ENCODE measurements around the gene MAPKAP1.
A peak's percentile ranks its signal among the peaks of the same experiment; 100 is the strongest.

Gene MAPKAP1

DNA sequence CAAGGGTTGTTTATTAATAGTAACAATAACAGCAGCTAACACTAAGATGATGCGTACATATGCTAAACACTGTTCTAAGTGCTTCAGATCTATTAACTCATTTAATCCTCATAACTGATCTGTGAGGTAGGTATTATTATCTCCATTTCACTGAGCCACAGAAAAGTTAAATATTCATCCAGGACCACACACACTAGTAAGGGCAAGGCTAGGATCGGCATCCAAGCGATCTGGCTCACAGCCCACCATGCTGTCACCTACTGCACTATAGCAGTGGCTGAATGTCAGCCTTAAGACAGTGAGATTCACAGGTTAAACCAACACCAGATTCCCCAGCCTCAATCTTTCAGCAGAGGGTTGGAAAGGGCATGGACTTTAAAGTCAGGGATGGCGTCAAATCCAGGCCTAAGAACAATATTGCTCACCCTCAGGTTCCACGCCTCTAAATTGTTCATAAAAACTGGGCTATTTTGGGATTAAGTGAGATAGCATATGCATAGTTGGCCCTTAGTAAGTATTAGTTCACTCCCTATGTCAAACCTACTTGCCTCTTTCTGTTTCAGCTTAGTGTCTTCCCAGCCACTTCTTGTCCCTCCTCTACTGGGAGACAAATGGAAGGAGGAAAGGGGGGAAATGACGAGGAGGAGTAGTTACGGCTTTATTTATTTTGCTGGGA lies 150.8 kb downstream of the MAPKAP1 start:
- DNase-seq: no peak

DNA sequence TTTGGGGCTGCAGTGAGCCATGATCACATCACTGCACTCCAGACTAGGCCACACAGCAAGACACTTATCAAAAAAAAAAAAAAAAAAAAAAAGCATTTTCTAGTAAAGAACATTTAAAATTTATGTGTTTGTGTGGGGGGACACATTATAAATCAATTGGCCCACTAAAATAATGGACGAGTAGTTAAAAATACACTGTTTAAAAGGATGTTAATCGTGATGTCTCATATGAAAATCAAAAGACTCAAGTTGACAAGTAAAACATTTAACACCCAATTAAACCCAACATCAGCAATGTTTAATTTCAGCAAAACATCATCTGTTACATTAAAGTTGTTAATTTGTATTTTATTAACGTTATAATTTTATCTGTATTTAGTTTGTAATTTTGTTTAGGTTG lies 152.3 kb downstream of the MAPKAP1 start:
- no peak for DNase-seq

DNA sequence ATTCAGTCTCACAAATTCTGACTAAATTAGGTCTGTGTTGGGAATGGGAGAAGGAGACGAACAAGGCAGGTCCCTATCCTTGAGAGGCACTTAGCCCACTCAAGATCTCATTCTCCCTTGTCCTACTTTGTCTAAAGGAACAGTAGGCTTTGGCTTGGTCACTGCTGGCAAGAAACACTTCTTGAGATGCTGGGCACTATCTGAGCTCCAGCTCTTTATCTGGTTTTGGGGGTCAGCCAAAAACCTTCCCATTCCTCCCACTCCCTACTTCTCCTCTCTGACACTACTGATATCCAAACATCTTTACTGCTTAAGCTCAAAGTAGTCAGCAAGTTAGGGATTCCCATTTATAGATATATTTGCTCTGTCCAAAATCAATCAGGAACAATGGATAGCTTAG lies 155.2 kb downstream of the MAPKAP1 start:
- no peak for DNase-seq

DNA sequence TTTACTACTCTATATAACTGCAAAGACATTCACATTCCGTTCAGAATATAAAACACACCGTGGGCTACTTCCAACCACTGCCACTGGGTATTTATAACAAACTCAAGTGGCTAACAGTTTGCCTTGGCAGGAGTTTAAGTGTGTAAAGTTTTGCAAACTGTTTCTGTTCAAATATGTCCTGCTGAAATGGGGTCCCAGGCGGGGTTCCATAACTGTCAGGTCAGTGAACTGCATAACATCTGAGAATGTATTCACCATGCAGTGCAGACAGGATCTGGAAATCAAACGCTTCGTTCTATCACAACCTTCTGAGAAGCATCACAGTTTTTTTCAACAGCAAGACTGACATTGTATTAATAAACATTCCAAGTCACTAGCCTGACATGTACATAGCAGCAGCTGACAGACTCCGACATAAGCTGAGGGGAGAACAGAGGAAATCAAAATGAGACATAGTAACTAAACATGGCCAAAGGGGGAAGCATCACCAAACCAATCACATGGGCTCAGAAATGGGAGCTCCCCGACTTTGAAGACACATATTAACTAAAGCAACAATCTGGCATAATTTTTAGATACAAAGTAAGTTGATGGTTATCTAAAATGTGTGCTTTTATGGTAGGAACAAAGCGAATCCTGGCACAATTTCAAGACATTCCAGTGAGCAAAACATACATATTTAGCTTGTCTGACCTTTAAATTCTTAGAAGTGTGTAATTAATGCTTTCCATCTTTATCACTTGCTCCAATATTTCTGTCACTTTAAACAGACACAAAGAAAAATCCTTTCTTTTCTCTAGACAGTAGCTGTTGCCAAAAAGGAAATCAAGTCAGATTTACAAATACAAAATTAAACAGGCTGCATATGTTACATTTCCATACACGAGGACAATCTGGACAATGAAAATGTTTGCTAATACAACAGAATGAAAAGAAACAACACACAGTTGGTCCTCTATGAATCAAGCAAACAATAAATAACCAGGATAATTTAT lies 156.8 kb downstream of the MAPKAP1 start:
- no peak for DNase-seq

DNA sequence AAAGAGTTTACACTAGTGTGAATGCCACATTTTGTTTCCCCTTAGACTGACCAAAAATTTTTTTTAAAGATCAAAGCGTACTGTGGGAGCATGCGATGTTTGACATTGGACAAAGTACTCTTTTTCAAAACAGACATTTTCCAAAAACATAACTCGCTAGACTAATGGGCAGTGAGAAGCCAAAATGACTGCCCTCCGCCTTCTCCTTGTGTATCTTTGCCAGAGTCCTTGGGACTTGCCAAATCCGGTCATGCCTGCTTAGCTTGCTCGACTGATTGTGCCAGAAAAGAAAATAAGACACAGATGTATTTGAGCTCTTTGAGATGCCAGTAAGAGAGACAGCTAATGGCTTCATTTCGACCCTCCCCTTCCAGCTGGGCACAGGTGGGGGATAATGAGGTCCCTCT lies 157.5 kb downstream of the MAPKAP1 start:
- DNase-seq: no peak

DNA sequence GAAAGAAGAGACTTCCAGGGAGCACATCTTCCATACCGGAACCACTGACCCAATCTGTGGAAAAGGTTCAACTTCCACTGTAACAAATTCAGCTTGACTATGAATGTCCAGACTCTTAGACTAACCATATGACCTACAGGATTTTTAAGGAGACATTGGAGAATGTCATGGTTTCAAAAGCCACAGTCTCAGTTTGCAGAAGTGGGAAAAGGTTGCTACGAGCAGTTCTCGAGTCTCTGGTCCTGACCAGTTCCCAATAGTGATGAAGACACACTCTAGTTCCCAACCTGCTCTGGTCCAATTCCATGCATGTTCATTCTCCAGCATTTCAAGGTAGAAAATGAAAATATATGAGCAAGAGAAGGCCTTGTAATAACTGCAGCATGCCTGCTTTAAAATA lies 158.0 kb downstream of the MAPKAP1 start:
- no peak for DNase-seq

DNA sequence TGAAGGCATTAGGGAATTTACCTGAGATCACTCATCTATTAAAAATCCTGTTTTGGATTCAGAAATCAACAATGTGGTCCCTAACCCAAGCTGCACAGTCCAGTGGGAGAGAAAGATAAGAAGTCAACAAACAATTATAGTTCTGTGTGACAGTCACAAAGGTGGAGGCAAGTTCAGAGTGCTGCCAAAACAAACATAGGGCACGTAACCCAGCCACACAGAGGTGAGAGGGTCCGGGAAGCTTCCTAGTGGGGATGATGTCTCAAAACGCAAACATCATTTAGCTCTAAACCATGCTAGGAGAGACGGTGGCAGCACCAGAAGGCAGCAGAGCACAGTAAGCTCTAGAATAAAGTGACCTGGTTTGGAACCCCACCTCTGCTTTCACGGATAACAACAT lies 158.9 kb downstream of the MAPKAP1 start:
- DNase-seq: no peak

DNA sequence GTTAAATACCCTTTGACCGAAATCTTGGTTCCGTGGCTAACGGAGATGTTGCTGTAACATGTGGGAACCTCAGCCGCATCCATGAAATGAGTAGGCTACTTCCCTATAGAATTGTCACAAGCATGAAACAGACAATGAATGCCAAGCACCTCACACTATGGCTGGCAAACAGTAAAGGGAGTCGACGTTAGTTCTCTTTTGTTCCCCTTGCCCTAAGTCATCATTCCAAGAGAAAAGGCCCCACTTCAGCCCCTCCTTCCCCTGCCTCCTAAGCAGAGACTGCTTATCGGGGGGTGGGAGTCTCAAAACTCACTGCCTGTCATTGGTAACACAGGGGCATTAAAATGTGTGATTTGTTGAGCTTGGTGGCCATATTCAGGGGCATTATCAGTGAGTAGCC lies 159.6 kb downstream of the MAPKAP1 start:
- no peak for DNase-seq

DNA sequence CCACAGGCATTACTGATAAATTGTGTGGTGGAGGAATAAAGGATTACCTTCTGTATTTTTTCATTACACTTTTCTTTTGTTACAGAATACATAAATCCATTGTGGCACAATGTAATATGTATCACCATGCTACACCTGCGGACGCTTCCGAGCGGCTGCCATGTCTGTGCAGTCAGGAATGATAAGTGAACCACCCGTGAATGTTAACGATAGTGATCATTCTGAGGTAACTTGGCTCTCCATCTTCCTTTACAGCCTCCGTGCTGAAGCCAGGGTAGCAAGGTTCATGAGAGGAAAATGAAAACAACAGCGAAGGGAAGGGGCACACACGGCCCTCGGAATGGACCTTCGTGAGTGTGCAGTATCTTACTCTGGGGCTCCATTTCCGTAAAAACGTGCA lies 161.2 kb downstream of the MAPKAP1 start:
- no peak for DNase-seq

DNA sequence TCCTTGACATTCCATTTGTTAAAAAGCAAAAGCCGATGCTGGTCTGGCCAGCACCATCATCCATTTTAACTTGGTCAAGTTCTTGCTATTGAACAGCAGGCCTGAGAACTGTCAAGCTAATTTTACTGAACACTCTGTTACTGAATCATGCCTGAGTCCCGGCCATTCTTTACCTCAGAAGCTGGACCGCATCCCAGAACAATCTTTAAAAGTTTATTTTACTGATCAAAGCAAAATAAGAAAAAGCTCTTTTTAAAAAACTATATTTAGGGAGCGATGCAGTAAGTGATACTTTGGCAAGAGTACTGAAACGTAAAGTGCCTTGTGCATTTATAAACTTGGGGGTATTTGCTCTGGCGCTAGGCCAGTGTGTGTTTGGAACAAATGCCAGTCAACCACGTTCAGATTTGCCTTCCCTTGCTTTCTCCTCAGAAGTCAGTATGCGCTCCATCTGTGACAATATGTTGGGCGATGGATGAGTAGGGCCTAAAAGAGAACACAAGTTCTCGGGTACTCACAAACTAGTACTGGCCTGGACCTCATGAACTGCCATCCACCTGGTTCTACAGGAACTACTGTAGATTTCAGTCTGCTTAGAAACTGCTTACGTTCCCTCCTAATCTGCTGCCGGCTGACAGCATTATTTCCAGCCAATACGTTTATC lies 161.9 kb downstream of the MAPKAP1 start:
- DNase-seq: no peak

DNA sequence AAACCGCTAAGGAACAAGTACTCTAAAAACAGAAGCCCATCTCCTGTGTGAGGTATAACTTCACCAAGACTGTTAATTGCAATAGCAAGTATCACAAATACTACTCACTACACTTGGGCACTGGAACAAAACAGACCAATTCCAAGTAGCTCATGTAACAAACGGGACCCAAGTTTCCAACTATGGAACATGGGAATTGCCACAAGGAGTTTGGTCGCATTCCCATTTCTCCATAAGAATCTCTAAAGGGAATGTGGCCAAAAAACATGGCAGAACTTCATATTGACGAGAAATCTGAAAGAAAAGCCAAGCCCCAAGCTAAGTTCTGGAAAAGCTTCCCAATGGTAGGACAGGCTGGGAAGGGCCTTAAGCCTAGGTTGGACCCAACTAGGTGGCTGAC lies 162.5 kb downstream of the MAPKAP1 start:
- DNase-seq: no peak

DNA sequence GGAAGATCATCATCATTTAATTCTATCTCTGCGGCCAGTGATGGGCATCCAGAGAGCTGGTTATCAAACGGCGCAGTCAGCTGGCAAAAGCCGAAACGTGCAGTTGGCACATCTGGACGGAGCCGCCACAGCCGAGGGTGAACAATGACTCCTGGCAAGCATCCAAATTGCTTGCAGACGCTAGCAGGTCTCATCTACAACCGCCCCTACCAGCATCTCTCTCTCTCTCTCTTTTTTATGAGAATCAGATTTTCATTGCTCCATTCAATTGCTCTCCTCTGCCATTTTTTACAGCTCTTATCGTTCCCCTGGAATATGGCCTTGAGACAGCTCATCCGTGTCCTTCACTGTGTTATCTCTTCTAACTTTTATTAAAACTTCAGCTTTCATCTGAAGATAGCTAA lies 165.2 kb downstream of the MAPKAP1 start:
- DNase-seq: peak; percentile 66

DNA sequence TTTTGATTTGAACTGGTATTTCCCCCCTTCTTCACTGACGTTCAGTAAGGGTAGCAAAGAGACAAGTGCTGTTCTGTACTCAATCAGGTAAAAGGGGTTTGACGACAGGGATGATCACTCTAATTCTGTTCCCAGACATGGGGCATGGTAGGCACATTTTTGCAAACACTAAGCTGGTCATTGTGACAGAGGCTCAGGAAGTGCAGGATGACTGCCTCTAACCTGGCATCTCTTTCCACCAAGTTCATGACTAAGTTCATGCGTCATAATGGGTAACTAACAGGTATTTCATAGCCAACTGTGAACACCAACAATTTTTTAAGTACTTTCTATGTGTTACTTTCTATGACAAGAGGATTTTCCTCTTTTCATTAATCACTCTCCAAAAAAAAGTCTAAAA lies 166.5 kb downstream of the MAPKAP1 start:
- no peak for DNase-seq

DNA sequence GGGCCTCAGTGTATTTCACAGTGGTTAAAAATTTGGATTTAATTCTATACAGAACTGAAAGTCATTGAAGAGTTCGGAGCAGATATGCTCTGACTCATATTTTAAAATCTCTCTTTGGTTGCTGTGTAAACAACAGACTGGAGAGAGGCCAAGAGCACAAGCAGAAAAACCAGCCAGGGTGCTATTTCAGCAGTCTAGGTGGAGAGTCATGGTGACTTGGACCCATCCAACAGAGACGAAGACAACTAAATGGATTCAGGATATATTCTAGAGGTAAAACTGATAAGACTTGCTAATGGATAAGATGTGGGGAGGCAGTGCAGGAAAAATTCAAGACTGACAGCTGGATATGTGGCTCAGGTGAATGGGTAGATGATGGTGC lies 168.9 kb downstream of the MAPKAP1 start:
- peak; percentile 74 for DNase-seq

DNA sequence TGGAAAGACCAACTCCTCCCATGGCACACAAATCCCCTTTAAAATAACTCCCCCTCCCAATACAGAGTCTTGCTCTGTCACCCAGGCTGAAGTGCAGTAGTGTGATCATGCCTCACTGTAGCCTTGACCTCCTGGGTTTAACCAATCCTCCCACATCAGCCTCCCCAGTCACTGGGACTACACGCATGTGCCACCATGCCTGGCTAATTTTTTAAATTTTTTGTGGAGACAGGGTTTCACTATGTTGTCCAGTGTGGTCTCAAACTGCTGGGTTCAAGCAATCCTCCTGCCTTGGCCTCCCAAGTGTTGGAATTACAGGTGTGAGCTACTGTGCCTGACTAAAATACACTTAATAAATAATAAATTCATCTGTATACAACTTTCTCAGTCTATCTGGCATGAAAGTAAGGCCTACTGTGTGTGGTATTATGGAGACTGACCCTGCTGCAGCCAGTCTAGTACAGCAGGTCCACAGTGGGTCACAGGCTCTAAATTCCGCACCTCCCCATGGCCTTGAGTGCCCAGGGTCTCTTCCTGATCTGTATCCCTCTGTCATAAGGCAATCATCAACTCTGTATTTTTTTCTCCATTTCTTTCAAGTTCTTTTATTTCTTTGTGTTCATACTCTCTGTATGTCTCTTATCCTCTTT lies 169.4 kb downstream of the MAPKAP1 start:
- no peak for DNase-seq

DNA sequence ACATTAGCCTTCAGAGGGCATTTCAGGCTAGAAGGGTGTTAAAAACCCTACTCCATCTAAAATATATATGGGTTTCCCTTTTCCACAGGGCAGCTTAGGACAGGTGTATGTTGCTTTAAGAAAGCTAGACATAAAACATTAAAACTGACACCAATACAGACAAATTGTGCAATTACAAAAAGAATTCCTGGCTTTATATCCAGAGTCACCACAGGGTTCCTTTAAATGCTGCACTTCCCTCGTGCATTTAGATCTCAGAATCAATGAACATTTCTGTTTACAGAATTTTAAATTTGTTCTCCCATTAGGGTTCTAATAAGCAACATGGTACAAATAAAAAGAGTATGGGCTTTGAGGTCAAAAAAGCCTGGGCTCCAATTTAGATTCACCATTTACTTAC lies 170.2 kb downstream of the MAPKAP1 start:
- DNase-seq: no peak

DNA sequence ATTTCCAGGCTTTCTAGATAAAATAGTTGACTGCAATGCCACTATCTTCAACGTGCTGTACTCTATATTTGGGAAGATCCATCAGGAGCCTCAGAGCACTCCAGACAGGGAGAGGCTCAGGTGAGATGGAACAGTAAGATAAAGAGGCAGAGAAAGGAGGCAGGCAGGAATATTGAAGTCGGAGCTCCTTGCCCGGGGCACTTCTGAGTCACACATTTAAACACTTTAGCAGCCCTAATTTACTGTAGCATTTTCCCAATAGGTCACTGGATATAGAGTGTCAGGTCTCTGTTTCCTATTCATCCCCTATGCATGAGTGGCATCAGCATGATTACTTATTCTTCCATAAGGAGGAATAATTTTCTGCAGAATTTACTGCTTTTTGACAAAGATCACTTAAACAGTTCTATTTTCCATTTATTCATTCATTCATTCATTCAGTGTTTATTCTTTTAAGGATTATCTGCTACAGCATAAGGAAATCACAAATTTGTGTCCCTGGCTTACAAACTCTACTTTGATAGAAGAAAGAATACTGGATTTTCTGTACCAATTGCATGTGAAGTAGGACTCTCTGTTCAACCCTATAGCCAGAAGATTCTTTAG lies 170.7 kb downstream of the MAPKAP1 start:
- no peak for DNase-seq

DNA sequence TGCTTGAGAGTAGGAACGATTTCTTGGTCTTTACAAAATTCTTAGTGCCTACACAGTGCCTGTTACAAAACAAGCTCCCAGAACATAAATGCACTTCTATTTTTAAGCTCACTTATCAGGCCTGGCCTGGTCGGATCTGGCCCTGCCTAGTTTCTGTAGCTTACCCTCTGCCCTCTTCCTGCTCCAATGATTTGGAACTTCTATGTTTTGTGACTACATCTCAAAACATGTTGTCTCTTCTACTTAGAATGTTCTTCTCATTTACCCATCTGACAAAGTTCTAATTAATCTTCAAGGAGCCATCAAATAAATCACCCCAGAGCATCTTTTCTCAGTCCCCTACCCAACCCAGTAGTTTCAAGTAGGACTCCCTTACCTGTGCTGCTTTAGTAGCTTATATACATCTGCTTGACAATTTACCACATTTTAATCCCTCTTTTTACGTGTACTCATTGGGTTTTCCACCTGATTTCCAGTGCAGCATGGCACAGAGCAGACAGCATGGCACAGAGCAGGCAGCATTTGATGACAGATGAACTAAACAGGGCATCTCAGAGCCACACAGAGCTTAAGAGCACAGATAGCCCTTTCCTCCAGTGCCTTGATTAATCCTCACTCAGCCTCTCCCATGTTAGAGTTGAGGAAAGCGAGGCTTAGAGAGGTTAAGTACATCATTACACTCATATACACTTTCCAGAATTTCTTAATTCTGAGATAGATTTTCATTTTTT lies 171.9 kb downstream of the MAPKAP1 start:
- no peak for DNase-seq

DNA sequence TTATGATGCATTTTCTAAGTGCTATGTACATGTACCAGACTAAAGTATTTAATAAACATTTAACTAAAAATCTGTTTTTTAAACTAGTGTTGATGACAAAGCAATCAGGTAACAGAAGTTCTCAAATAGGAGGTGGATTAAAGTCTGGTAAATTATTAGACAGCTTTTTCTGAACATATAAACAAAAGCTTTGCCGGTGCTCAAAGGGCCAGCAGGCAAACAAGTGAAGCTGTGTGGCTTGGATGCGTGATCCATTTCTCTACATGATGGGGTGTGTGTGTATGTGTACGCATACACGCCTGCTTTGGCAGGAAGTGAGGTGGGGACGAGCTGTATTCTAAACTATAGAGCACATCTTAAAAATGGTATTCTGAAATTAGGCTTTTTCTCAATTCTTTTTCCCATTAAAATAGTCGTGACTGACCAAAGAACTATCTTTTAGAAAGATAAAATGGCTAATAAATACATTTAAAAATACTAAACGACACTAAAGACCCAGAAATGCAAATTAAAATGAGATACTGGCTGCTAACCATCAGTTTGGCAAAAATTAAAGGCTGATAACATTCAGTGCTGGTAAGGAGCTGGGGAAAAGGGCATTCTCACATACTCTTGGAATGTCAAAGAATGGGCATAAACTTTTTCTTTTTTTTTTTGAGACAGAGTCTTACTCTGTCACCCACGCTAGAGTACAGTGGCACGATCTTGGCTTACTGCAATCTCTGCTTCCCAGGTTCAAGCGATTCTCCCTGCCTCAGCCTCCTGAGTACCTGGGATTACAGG lies 174.0 kb downstream of the MAPKAP1 start:
- no peak for DNase-seq

DNA sequence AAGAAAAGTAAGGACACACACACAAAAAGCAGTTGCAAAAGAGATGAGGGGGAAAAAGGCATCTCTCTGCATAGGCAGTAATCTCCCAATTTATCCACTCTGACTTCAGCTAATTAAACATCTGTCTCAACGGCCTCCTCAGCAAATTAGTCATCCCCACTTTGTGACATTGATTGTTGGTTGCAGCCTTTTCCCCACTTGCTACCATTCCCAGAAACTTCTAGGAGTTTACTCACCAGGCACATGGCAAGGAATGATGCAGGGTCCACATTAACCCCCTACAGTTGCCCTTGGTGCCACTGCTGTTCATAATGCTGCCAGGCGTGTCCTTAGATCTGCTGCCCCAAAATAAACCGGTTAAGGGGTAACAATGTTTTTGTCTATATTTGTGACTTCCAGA lies 174.6 kb downstream of the MAPKAP1 start:
- DNase-seq: no peak

All from NCI-H774 (cell line).